ENCODE results near the gene RNF144A. TPM values are rescaled to one million over a fixed set of nuclear protein-coding genes. Genes with fewer than 3 reads are reported as not detected.

Gene RNF144A
- total and polyA plus RNA-seq, 5 donors: 4.7 to 14.3 (median 10.3) TPM

- H3K9me3 ChIP-seq (ENCODE audit: control insufficient read depth, low read length): no peaks in the 10 kb centered on the region
- no peak for ATAC-seq
- H3K27ac ChIP-seq (ENCODE audit: low read length): no peak overlapping the region
- no peaks in the 10 kb centered on the region for H3K27me3 ChIP-seq (ENCODE audit: control insufficient read depth, insufficient read depth)
- intact Hi-C loops (cut with DNase I): loop anchor here in 1 of 4 donors (5.0 kb wide), 1 partner anchor 129 kb away; no protein-coding TSS in a partner anchor
- no peak overlapping the region for H3K4me3 ChIP-seq (ENCODE audit: low read length)
- WGBS: 83% methylated on average over 2 of the region's 2 CpGs
- DNase-seq: no peak
- H3K4me1 ChIP-seq (ENCODE audit: control insufficient read depth, insufficient read depth, low read length): no peaks in the 10 kb centered on the region
Observed at GRCh38 chr2:6908291-6908690, 8.9 kb upstream of the RNF144A start.

GRCh38 chr2:6909431-6910385 is 7.5 kb upstream of the RNF144A start:
- WGBS: 73% methylated on average over 8 of the region's 8 CpGs
- no peaks in the 10 kb centered on the region for H3K27me3 ChIP-seq (ENCODE audit: control insufficient read depth, insufficient read depth)
- intact Hi-C loops (cut with DNase I): loop anchor here in 1 of 4 donors (5.0 kb wide), 1 partner anchor 128 kb away; no protein-coding TSS in a partner anchor
- no peak overlapping the region for H3K4me3 ChIP-seq (ENCODE audit: low read length)
- no peak for ATAC-seq
- no peak overlapping the region for H3K27ac ChIP-seq (ENCODE audit: low read length)
- DNase-seq: no peak
- no peaks in the 10 kb centered on the region for H3K4me1 ChIP-seq (ENCODE audit: control insufficient read depth, insufficient read depth, low read length)
- no peaks in the 10 kb centered on the region for H3K9me3 ChIP-seq (ENCODE audit: control insufficient read depth, low read length)

GRCh38 chr2:6911721-6912120 is 5.5 kb upstream of the RNF144A start:
- intact Hi-C loops (cut with DNase I): no loop called here
- Histone ChIP-seq H3K9me3 (ENCODE audit: control insufficient read depth, low read length) (no peaks in the 10 kb centered on the region), H3K27ac (ENCODE audit: low read length) (no peak overlapping the region), H3K27me3 (ENCODE audit: control insufficient read depth, insufficient read depth) (no peaks in the 10 kb centered on the region), H3K4me1 (ENCODE audit: control insufficient read depth, insufficient read depth, low read length) (no peaks in the 10 kb centered on the region), H3K4me3 (ENCODE audit: low read length) (no peak overlapping the region)
- no peak for ATAC-seq
- DNase-seq: no peak

- ATAC-seq: no peak
- 88% methylated on average over 9 of the region's 9 CpGs for WGBS
- Histone ChIP-seq H3K27me3 (ENCODE audit: control insufficient read depth, insufficient read depth) (no peaks in the 10 kb centered on the region), H3K9me3 (ENCODE audit: control insufficient read depth, low read length) (no peaks in the 10 kb centered on the region), H3K27ac (ENCODE audit: low read length) (no peak overlapping the region), H3K4me3 (ENCODE audit: low read length) (no peak overlapping the region), H3K4me1 (ENCODE audit: control insufficient read depth, insufficient read depth, low read length) (no peaks in the 10 kb centered on the region)
- DNase-seq: no peak
- intact Hi-C loops (cut with DNase I): no loop called here
Observed at GRCh38 chr2:6913415-6914157, 3.6 kb upstream of the RNF144A start.

GRCh38 chr2:6914828-6915227 is 2.4 kb upstream of the RNF144A start:
- no peak for DNase-seq
- intact Hi-C loops (cut with DNase I): loop anchor here in 2 of 4 donors (5.0 kb wide), 2 partner anchors 92 to 122 kb away; no protein-coding TSS in a partner anchor

GRCh38 chr2:6915399-6915798 is 1.8 kb upstream of the RNF144A start:
- no peak overlapping the region for H3K4me3 ChIP-seq (ENCODE audit: low read length)
- DNase-seq: no peak
- H3K4me1 ChIP-seq (ENCODE audit: control insufficient read depth, insufficient read depth, low read length): no peaks in the 10 kb centered on the region

More at GRCh38 chr2:6914828-6915227, 2.4 kb upstream of the RNF144A start:
- Histone ChIP-seq H3K27ac (ENCODE audit: low read length) (no peak overlapping the region), H3K4me3 (ENCODE audit: low read length) (no peak overlapping the region), H3K27me3 (ENCODE audit: control insufficient read depth, insufficient read depth) (no peaks in the 10 kb centered on the region), H3K4me1 (ENCODE audit: control insufficient read depth, insufficient read depth, low read length) (no peaks in the 10 kb centered on the region), H3K9me3 (ENCODE audit: control insufficient read depth, low read length) (no peaks in the 10 kb centered on the region)
- 91% methylated on average over 3 of the region's 3 CpGs for WGBS
- ATAC-seq: no peak

GRCh38 chr2:6916224-6916623 is 988 bp upstream of the RNF144A start:
- no peak overlapping the region for H3K4me3 ChIP-seq (ENCODE audit: low read length)
- H3K27ac ChIP-seq (ENCODE audit: low read length): no peak overlapping the region
- ATAC-seq (no peak), DNase-seq (no peak)
- WGBS: 92% methylated on average over 3 of the region's 3 CpGs
- no peaks in the 10 kb centered on the region for H3K27me3 ChIP-seq (ENCODE audit: control insufficient read depth, insufficient read depth)
- no peaks in the 10 kb centered on the region for H3K9me3 ChIP-seq (ENCODE audit: control insufficient read depth, low read length)
- intact Hi-C loops (cut with DNase I): loop anchor here in 2 of 4 donors (5.0 kb wide), 2 partner anchors 91 to 121 kb away; no protein-coding TSS in a partner anchor
- no peaks in the 10 kb centered on the region for H3K4me1 ChIP-seq (ENCODE audit: control insufficient read depth, insufficient read depth, low read length)

More at GRCh38 chr2:6915399-6915798, 1.8 kb upstream of the RNF144A start:
- H3K27me3 ChIP-seq (ENCODE audit: control insufficient read depth, insufficient read depth): no peaks in the 10 kb centered on the region
- ATAC-seq: no peak
- intact Hi-C loops (cut with DNase I): loop anchor here in 2 of 4 donors (5.0 kb wide), 2 partner anchors 92 to 122 kb away; no protein-coding TSS in a partner anchor
- no peak overlapping the region for H3K27ac ChIP-seq (ENCODE audit: low read length)
- H3K9me3 ChIP-seq (ENCODE audit: control insufficient read depth, low read length): no peaks in the 10 kb centered on the region
- WGBS: 91% methylated on average over 2 of the region's 2 CpGs

- ATAC-seq: no peak
- Histone ChIP-seq H3K4me3 (ENCODE audit: low read length) (no peak overlapping the region), H3K4me1 (ENCODE audit: control insufficient read depth, insufficient read depth, low read length) (peaks cover 2% of the 10 kb centered on the region), H3K27me3 (ENCODE audit: control insufficient read depth, insufficient read depth) (no peaks in the 10 kb centered on the region), H3K9me3 (ENCODE audit: control insufficient read depth, low read length) (no peaks in the 10 kb centered on the region), H3K27ac (ENCODE audit: low read length) (no peak overlapping the region)
- 55% methylated on average over 8 of the region's 8 CpGs for WGBS
- no peak for DNase-seq
- intact Hi-C loops (cut with DNase I): loop anchor here in 2 of 4 donors (5.0 kb wide), 2 partner anchors 91 to 121 kb away; no protein-coding TSS in a partner anchor
Observed at GRCh38 chr2:6916736-6917070, 509 bp upstream of the RNF144A start.

- DNase-seq (peak; percentile 29 to 71 (median 63)), ATAC-seq (peak; percentile 49 to 58)
- Histone ChIP-seq H3K27me3 (ENCODE audit: control insufficient read depth, insufficient read depth) (no peaks in the 10 kb centered on the region), H3K27ac (ENCODE audit: low read length) (peak overlapping the region; percentile 25), H3K9me3 (ENCODE audit: control insufficient read depth, low read length) (no peaks in the 10 kb centered on the region), H3K4me3 (ENCODE audit: low read length) (peak overlapping the region; percentile 69), H3K4me1 (ENCODE audit: control insufficient read depth, insufficient read depth, low read length) (peaks cover 4% of the 10 kb centered on the region)
- WGBS: under 1% methylated on average over 68 of the region's 68 CpGs
- intact Hi-C loops (cut with DNase I): loop anchor here in 2 of 4 donors (5.0 kb wide), 2 partner anchors 89 to 119 kb away; no protein-coding TSS in a partner anchor
Observed at GRCh38 chr2:6917761-6918421, 679 bp downstream of the RNF144A start.

- Histone ChIP-seq H3K4me1 (ENCODE audit: control insufficient read depth, insufficient read depth, low read length) (peaks cover 5% of the 10 kb centered on the region), H3K4me3 (ENCODE audit: low read length) (no peak overlapping the region), H3K9me3 (ENCODE audit: control insufficient read depth, low read length) (no peaks in the 10 kb centered on the region), H3K27me3 (ENCODE audit: control insufficient read depth, insufficient read depth) (no peaks in the 10 kb centered on the region), H3K27ac (ENCODE audit: low read length) (no peak overlapping the region)
- intact Hi-C loops (cut with DNase I): loop anchor here in 2 of 4 donors (5.0 kb wide), 2 partner anchors 87 to 117 kb away; no protein-coding TSS in a partner anchor
- DNase-seq (no peak), ATAC-seq (no peak)
- 72% methylated on average over 12 of the region's 12 CpGs for WGBS
Observed at GRCh38 chr2:6919901-6920742, 2.9 kb downstream of the RNF144A start.
